Heart left ventricle (tissue), 16 donors: Measurements from ENCODE around the gene RHOBTB1. TPM values are rescaled to one million over a fixed set of nuclear protein-coding genes. Genes with fewer than 3 reads are reported as not detected.

Experiments
- ATAC-seq, 4 donors: fragments of 200-7000 bp; cut with Tn5 transposase; one replicate each; pipeline ENCODE4 v1.9.1; 2020 to 2022; ENCODE audit warnings: moderate library complexity in 4 of 4, mild to moderate bottlenecking in 3 of 4, moderate number of reproducible peaks in 1 of 4
- DNase-seq, 5 donors: peaks; one replicate each; pipeline ENCODE4 v3.0.0-alpha.2; 2020
- H3K27ac ChIP-seq, 12 donors: fragments of 200-600 bp; sonication (generic) in 4 of 12; one replicate each; pipeline versions ENCODE4 v1.5.0 to v1.8.0; 2016 to 2022; ENCODE audit warnings: mild to moderate bottlenecking in 2 of 12
- H3K27me3 ChIP-seq, 9 donors: fragments of 200-600 bp; sonication (generic) in 2 of 9; one replicate each; pipeline versions ENCODE4 v1.5.1 to v1.8.0; 2016 to 2022; ENCODE audit warnings: mild to moderate bottlenecking in 3 of 9
- H3K36me3 ChIP-seq, 9 donors: fragments of 200-600 bp; sonication (generic) in 2 of 9; one replicate each; pipeline versions ENCODE4 v1.5.0 to v1.8.0; 2018 to 2022; ENCODE audit warnings: mild to moderate bottlenecking in 2 of 9
- H3K4me1 ChIP-seq, 12 donors: fragments of 200-600 bp; sonication (generic) in 4 of 12; one replicate each; pipeline versions ENCODE4 v1.5.0 to v1.8.0; 2016 to 2022; ENCODE audit warnings: mild to moderate bottlenecking in 3 of 12
- H3K4me3 ChIP-seq, 12 donors: fragments of 200-600 bp; sonication (generic) in 4 of 12; one replicate each; pipeline versions ENCODE4 v1.5.0 to v1.8.0; 2017 to 2022; ENCODE audit warnings: mild to moderate bottlenecking in 9 of 12, moderate library complexity in 4 of 12
- H3K9me3 ChIP-seq, 12 donors: fragments of 200-600 bp; sonication (generic) in 4 of 12; one replicate each; pipeline versions ENCODE4 v1.5.0 to v1.8.0; 2016 to 2022; ENCODE audit warnings: mild to moderate bottlenecking in 1 of 12
- POLR2A ChIP-seq, 2 donors: fragments of 450-650 bp; IDR thresholded peaks; one replicate each; pipeline ENCODE4 v1.6.1; 2017; ENCODE audit warnings: antibody characterized with exemption in 2 of 2, mild to moderate bottlenecking in 2 of 2, moderate library complexity in 2 of 2
- WGBS, 4 donors: extraction: QIAGEN DNeasy Blood & Tissue Kit in 2 of 4; methylation state at CpG; one replicate each; pipeline versions ENCODE4 v1.1.5 to v1.1.7; 2013 to 2018; 5-methylcytosine and 5-hydroxymethylcytosine counted together
- intact Hi-C, 10 donors: fragments of 100-400 bp; cut with DNase I; formaldehyde crosslinking; loops; one replicate each; pipeline versions ENCODE4 v1.11.1 to v1.14.2; 2022
- long read RNA-seq, 3 donors: library from polyadenylated mRNA; unstranded; transcript quantifications; one replicate each; pipeline ENCODE4 v2.0.0, GENCODE V29; 2020 to 2021
- polyA plus RNA-seq, 2 donors: library from polyadenylated mRNA; stranded (reverse); fragments of 200-250 nt; gene quantifications; one replicate each; pipeline ENCODE4 v1.2.3, GENCODE V29; 2013
- total RNA-seq, 9 donors: library from RNA; depleted of rRNA in 2 of 9; stranded (reverse); fragments of >200 nt in 2 of 9; fragmentation: NEBNext Ultra II Directional in 3 of 9; extraction: Animal tissue kit (Norgen Biotek cat#: 25700) in 3 of 9; gene quantifications; one replicate each; pipeline versions ENCODE4 v1.1.0 to v1.2.4, GENCODE V29; 2016 to 2023
- TF ChIP-seq, protein P1 (sequence below), 12 donors: fragments of 200-600 bp; sonication (generic) in 4 of 12; IDR thresholded peaks; one replicate each; pipeline versions ENCODE4 v1.5.0 to v1.8.0; 2018 to 2022; ENCODE audit warnings: antibody characterized with exemption in 12 of 12, mild to moderate bottlenecking in 5 of 12
- donor health status: ischemic (EF 13 %, LVEDD 7.1; RV severe dilation, severe dysfunction).
- donor health status: healthy with polysubstance abuse.
- donor health status: DM: no; HTN: yes; CAD: no.
- donor health status: DM: no; HTN: no; CAD: no.
- donor health status: ischemic (EF 25% LVEDD 6.9; RV normal size, moderate dysfunction).
- donor health status: ischemic (EF 25% LVEDD 5.7; RV mildly dilated, moderate dysfunction).
- donor health status: healthy.
- donor health status: DM: yes; HTN: yes; CAD: no.
- donor health status: ischemic (EF 35%, LVEDD 5.7; RV mildly dilated, moderate dysfunction).
- donor health status: nonischemic (EF 11% LVEDD 7.7; RV severe dilation, severe dysfunction).
- donor health status: DM: yes; HTN: yes; CAD: no.
- donor health status: PGD.
- donor health status: ischemic (EF 29% LVEDD 5.4; RV normal size, mild dysfunction).
- donor health status: nonischemic (EF 23%, LVEDD 6.1; RV moderate dilation, normal function).

Gene RHOBTB1, protein sequence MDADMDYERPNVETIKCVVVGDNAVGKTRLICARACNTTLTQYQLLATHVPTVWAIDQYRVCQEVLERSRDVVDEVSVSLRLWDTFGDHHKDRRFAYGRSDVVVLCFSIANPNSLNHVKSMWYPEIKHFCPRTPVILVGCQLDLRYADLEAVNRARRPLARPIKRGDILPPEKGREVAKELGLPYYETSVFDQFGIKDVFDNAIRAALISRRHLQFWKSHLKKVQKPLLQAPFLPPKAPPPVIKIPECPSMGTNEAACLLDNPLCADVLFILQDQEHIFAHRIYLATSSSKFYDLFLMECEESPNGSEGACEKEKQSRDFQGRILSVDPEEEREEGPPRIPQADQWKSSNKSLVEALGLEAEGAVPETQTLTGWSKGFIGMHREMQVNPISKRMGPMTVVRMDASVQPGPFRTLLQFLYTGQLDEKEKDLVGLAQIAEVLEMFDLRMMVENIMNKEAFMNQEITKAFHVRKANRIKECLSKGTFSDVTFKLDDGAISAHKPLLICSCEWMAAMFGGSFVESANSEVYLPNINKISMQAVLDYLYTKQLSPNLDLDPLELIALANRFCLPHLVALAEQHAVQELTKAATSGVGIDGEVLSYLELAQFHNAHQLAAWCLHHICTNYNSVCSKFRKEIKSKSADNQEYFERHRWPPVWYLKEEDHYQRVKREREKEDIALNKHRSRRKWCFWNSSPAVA
- total RNA-seq (10 to 100 TPM in 8 of 9 donors, 1 to 10 TPM in 1; 9.6 to 41.3 (median 16.0) TPM), polyA plus RNA-seq (1 to 10 TPM; 6.4 to 7.5 TPM)
- long read RNA-seq, donor 1, full-length matches to known transcripts, result 9 of 18 reads
- long read RNA-seq, donor 1, partial matches to known transcripts, result 6 of 18 reads
- long read RNA-seq, donor 1, other reads (novel, unspliced or antisense), result 3 of 18 reads
- long read RNA-seq, donor 2, full-length matches to known transcripts, result 1 of 16 reads
- long read RNA-seq, donor 2, partial matches to known transcripts, result 7 of 16 reads
- long read RNA-seq, donor 2, other reads (novel, unspliced or antisense), result 8 of 16 reads
- long read RNA-seq, donor 3, full-length matches to known transcripts, result 14 of 29 reads
- long read RNA-seq, donor 3, partial matches to known transcripts, result 5 of 29 reads
- long read RNA-seq, donor 3, other reads (novel, unspliced or antisense), result 10 of 29 reads

DNA sequence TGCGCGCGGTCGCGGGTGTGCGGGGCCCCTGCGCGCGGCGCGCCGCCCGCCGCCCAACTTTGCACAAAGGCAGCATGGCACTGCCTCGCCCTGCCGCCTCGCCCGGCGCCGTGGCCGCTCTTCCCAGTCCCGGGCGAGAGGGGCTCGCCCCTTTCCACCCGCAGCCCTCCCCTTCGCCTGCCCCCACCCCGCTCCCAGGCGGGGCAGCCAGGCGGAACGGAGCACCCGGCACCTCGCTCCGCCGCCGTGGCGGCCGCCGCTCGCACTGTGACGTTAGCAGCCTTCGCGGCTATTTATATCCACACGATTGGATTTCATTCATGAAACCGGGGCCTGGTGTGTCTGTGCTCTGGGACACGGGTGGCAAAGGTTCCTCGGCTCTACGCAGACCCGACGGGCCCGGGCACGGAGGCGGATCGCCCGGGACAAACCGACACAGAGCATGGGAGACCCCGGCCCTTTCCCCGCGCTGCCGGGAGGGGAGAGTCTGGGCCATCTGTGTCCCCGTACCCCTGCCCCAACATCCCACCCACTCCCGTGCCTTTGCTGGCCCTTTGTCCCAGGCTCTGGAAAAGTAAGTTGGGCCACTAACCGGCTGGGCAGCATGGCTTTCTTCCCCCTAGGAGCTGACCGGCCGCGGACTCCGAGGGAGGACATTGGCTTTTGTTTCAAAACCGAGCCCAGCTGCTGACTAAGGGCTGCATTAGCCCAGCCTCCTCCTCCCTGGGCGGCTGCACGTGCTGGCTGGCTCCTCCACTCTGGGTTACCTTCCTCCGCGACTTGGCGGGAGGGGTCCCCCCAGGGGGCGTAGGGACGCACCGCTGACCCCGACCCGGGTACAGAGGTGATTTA is at the start of gene RHOBTB1:
Gene RHOBTB1, minus strand, starts transcription at position 128 of the 852 bp plus-strand sequence. CDS start 32,643 bp downstream, outside the sequence.
- H3K4me1 ChIP-seq, result peaks cover 0 to 33% (median 16%) of the 10 kb centered on the region in 12 donors
- peak within 1 kb of the TSS; percentile 82 to 96 (median 90) for H3K4me3 ChIP-seq
- ATAC-seq (peak; percentile 83 to 95 (median 92)), DNase-seq (peak; percentile 84 to 88 (median 88))
- no peaks in the 10 kb centered on the region for H3K27me3 ChIP-seq
- peak within 1 kb of the TSS; percentile 96 to 100 (median 98) for H3K27ac ChIP-seq
- H3K36me3 ChIP-seq, result no peaks in the 10 kb centered on the region
- TF ChIP-seq POLR2A (IDR thresholded peaks at IDR 0.05), result peak; percentile 14 to 88
- TF ChIP-seq, protein P1, sequence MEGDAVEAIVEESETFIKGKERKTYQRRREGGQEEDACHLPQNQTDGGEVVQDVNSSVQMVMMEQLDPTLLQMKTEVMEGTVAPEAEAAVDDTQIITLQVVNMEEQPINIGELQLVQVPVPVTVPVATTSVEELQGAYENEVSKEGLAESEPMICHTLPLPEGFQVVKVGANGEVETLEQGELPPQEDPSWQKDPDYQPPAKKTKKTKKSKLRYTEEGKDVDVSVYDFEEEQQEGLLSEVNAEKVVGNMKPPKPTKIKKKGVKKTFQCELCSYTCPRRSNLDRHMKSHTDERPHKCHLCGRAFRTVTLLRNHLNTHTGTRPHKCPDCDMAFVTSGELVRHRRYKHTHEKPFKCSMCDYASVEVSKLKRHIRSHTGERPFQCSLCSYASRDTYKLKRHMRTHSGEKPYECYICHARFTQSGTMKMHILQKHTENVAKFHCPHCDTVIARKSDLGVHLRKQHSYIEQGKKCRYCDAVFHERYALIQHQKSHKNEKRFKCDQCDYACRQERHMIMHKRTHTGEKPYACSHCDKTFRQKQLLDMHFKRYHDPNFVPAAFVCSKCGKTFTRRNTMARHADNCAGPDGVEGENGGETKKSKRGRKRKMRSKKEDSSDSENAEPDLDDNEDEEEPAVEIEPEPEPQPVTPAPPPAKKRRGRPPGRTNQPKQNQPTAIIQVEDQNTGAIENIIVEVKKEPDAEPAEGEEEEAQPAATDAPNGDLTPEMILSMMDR (IDR thresholded peaks at IDR 0.05), result no peak
- WGBS, 4 donors, result 1 to 2% (median 1%) methylated on average over 44 to 77 of the region's 77 CpGs
- H3K9me3 ChIP-seq, result no peaks in the 10 kb centered on the region
- intact Hi-C loops, result loop anchor here (5.0 to 10.0 kb wide), 8 partner anchors 37 to 127 kb away; no protein-coding TSS in a partner anchor

DNA sequence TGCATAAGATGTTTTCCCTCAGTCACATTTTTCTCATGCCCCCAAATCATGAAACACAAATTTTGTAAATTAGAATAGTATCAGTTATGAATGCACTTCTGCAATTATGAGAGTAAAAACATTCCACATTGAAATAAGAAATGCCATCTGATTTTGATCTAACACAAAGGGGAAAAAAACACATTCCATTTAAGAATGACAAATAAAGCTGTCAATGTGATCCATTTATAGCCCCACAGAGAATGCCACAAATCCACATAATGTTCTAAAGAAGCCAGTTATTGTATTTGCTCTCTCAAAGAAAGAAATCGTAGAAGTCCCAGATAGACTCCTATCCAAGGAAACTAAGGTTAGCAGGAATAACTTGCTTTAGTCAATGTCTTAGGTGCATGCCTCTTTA is 48.7 kb upstream of the RHOBTB1 start:
- no peak for TF ChIP-seq POLR2A (IDR thresholded peaks at IDR 0.05)
- TF ChIP-seq, protein P1 (IDR thresholded peaks at IDR 0.05), result no peak
- WGBS, 4 donors, result 91 to 100% (median 96%) methylated on average over 1 of the region's 1 CpG

DNA sequence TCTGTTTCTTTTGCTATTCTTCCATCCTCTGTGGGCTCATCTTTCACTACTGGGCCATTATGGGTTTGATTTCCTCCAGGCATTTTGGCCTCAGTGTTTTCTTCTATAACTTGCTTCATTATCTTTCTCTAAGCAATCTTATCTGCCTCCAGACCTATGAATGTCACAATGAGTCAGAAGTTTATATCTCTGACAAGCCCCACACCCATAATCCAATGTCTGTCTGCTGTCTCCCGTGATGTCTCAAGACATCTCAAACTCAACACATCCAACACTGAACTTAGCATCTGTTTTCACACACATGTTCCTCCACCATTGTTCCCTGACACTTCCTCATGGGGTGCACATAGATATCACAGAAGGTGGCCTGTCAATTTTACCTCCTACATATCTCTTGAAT is 46.7 kb upstream of the RHOBTB1 start:
- H3K4me3 ChIP-seq, result no peak overlapping the region
- intact Hi-C loops, result no loop called here
- no peak overlapping the region for H3K27ac ChIP-seq
- H3K36me3 ChIP-seq, result no peaks in the 10 kb centered on the region
- ATAC-seq (no peak), DNase-seq (no peak)
- 88 to 97% (median 93%) methylated on average over 1 of the region's 1 CpG for WGBS, 4 donors
- H3K9me3 ChIP-seq, result peaks cover 0 to 4% (median 0%) of the 10 kb centered on the region in 12 donors
- H3K4me1 ChIP-seq, result no peaks in the 10 kb centered on the region
- TF ChIP-seq, protein P1 (IDR thresholded peaks at IDR 0.05), result no peak
- TF ChIP-seq POLR2A (IDR thresholded peaks at IDR 0.05), result no peak
- H3K27me3 ChIP-seq, result no peaks in the 10 kb centered on the region

More for the DNA sequence above, 48.7 kb upstream of the RHOBTB1 start:
- intact Hi-C loops, result no loop called here
- no peak for ATAC-seq
- DNase-seq, result no peak
- Histone ChIP-seq H3K4me3 (no peak overlapping the region), H3K9me3 (peaks cover 0 to 4% (median 0%) of the 10 kb centered on the region in 12 donors), H3K4me1 (no peaks in the 10 kb centered on the region), H3K36me3 (no peaks in the 10 kb centered on the region), H3K27me3 (no peaks in the 10 kb centered on the region), H3K27ac (no peak overlapping the region)
